HG02885 (cell line): ENCODE measurements around the gene NFIL3.

ENCODE experiments used
- ATAC-seq: cut with Tn5 transposase; IDR thresholded peaks from one replicate; pipeline ENCODE4 v1.9.1; 2021; ENCODE audit warnings: mild to moderate bottlenecking; ENCODE audit not compliant: unreplicated experiment, poor library complexity

Gene NFIL3

DNA sequence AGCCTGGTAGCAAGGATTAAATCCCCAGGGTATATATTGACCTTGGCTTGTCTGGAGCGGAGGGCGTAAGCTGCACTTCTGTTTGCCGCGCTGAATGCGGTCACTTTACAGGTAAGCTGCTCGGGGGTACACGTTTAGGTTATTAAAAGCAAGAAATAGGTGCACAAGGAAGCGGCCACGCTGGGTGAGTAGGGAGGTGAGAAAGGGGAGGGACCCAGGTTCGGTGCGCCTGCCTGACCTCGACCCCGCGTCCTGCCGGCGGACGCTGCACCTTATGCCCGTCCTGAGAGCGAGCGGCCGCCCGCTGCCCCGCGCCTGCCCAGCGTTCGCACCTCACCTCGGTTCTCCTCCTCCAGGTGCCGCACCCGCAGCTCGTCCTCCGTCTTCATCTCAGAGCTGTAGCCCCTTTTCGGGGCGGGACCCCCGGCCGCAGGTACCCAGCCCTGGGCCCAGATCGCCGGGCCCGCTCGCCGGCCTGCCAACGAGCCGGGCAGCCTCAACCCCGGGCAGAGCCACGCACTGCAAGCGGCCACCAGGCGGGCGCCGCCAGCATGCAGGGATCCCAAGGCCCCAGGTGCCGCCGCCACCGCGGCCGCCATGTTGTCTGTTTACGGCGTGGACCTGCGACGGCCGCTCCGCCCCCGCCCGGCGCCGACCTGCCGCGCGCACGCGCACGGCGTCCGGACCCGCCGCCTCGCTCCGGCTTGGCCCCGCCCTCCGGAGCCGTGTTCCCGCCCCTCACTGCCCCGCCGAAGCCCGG lies 62.2 kb downstream of the NFIL3 start, which contains the start of gene AUH:
AUH (minus strand) TSS at position 628 of the 760 bp plus-strand sequence; CDS start at position 599, 29 bp downstream.
- peak; percentile 88 for ATAC-seq

DNA sequence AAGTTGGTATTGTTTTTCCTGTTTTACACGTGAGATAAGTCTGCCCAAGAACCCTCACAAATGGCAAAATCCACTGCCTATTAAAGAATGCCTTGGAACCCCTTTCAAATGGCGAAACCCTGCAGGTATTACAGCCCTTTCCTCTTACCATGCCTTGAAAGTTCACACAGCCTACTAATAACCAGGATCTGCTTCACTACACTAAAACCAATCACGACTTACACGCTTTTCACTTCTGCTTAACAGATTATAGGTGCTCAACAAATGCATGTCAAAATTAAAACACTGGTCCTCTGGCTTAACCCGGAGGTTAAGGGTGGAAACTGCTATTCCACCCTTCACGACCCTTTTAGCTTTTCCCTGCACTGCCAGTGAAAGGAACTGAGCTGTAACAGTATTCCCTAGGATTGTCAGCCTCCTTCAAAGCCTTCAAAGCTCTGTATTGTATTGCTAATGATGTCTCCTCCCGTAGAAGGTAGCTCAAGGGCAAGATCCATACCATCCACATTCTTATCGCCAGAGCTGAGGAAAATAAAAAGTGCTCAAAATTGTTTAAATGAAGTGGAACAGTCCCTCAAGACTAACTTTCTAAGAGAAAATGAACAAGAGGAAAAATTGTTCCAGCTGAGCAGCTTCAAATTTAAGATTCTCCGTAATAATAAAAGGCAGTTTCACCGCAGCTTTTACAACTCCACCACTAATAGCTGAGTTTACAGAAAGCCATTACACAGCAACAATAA lies 62.9 kb downstream of the NFIL3 start:
- ATAC-seq: no peak

DNA sequence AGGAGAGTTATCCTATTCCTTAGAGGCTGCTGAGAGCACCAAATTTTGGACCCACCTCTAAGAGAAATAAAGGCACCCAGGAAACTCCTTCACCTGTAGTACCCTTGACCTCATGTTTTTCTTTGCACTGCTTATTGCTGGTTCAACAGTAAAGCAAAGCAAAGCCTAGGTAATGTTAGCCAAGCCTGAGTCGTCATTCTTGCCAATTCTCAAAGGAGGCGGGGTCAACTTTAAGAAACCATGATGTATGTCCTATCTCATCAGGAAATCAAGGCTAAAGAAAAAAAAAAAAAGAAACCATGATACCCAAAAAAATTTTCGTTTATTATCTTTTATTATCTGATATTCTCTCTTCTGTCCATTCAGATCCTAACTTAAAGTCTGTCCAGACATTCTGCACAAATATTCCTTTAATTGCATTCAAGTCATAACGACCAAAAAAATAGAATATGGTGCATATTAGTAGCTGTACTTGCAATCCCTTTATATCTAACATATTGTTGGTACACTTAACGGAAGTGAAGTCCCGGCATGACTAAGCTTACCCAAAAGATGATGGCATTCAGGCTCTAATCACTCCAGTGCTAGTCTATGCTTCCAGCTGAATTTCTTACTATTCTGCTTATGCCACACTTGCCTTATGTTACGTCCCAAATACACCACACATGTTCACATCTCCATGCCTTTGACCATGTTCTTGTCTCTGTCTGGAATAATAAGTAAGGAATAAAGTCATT lies 63.7 kb downstream of the NFIL3 start:
- no peak for ATAC-seq

DNA sequence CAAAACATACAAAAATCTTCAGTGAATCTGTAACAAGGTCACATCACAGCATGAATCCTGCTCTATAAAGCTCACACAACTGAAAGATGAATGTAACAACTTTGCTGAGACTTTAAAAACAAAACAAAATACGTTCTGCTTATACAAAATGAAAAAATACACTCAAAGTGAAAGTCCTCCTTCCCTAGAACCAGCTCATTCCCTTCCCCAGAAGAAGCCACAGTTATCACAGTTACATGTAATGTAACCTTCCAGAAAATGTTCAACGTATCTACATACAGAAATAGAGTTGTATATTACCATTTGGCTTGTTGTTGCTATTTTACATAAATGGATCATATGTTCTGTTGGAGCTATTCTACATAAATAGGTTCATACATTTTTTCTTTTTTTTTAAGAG lies 64.5 kb downstream of the NFIL3 start:
- no peak for ATAC-seq
